Measurements from ENCODE around the gene CPNE6.

- TF ChIP-seq, protein P1, sequence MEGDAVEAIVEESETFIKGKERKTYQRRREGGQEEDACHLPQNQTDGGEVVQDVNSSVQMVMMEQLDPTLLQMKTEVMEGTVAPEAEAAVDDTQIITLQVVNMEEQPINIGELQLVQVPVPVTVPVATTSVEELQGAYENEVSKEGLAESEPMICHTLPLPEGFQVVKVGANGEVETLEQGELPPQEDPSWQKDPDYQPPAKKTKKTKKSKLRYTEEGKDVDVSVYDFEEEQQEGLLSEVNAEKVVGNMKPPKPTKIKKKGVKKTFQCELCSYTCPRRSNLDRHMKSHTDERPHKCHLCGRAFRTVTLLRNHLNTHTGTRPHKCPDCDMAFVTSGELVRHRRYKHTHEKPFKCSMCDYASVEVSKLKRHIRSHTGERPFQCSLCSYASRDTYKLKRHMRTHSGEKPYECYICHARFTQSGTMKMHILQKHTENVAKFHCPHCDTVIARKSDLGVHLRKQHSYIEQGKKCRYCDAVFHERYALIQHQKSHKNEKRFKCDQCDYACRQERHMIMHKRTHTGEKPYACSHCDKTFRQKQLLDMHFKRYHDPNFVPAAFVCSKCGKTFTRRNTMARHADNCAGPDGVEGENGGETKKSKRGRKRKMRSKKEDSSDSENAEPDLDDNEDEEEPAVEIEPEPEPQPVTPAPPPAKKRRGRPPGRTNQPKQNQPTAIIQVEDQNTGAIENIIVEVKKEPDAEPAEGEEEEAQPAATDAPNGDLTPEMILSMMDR (IDR thresholded peaks at IDR 0.05): peak; percentile 71
- TF ChIP-seq EZH2 (IDR thresholded peaks at IDR 0.05): no peak
Observed at GRCh38 chr14:24058260-24058950, 13.0 kb upstream of the CPNE6 start.
